ENCODE results near the gene CAMTA1.

Gene CAMTA1

DNA sequence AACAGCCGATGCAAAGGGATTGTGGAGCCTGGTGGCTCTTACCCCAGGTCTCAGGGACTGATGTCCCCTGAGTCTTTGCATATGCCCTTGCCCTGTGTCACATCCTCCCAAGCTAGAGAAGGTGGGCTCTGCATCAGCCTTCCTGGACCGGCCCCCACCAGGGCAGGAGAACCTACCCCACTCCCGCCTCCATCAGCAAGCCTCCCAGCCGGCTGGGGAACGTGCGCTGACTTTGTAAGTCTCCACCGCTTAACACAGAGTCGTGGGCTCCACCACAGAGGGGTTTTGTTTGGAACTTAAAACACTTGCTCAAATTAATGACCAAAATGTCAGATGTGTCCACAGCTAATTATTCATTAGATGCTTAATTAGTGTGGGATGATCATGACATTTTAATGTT is 730.6 kb downstream of the CAMTA1 start:
- ChIA-PET CTCF (interaction anchor here (0.6 kb wide), 1 partner anchor 1945 kb away, joined by 3 read pairs; no protein-coding TSS in a partner anchor), POLR2A (ENCODE audit: low non-redundant PET) (no interaction called here)
- no peak for DNase-seq (ENCODE audit: low spot score)
- TF ChIP-seq, protein P1, sequence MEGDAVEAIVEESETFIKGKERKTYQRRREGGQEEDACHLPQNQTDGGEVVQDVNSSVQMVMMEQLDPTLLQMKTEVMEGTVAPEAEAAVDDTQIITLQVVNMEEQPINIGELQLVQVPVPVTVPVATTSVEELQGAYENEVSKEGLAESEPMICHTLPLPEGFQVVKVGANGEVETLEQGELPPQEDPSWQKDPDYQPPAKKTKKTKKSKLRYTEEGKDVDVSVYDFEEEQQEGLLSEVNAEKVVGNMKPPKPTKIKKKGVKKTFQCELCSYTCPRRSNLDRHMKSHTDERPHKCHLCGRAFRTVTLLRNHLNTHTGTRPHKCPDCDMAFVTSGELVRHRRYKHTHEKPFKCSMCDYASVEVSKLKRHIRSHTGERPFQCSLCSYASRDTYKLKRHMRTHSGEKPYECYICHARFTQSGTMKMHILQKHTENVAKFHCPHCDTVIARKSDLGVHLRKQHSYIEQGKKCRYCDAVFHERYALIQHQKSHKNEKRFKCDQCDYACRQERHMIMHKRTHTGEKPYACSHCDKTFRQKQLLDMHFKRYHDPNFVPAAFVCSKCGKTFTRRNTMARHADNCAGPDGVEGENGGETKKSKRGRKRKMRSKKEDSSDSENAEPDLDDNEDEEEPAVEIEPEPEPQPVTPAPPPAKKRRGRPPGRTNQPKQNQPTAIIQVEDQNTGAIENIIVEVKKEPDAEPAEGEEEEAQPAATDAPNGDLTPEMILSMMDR (conservative IDR thresholded peaks at IDR 0.05; ENCODE audit: low read depth): no peak
- no peak overlapping the region for H3K27ac ChIP-seq

DNA sequence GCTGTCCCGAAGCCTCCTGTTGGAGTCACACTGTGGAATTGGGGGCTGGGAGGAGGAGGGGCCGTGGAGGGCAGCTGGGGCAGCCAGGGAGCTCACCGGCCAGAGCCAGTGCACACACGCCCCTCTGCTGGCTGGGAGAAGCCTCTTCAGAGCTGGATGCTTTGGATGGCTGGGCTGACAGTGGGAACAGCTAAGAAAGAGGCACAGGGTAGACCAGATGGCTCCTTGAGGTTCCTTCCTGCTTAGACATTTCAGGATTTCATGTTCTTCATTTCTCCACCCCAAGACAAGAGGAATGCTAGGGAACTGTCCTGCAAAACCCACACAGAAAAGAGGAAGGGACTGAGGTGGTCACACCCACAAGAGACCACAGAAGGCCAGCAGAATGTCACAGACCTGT is 731.1 kb downstream of the CAMTA1 start:
- no peak overlapping the region for H3K27ac ChIP-seq
- no peak for DNase-seq (ENCODE audit: low spot score)
- TF ChIP-seq, protein P1 (conservative IDR thresholded peaks at IDR 0.05; ENCODE audit: low read depth): no peak
- ChIA-PET CTCF (no interaction called here), POLR2A (ENCODE audit: low non-redundant PET) (no interaction called here)

DNA sequence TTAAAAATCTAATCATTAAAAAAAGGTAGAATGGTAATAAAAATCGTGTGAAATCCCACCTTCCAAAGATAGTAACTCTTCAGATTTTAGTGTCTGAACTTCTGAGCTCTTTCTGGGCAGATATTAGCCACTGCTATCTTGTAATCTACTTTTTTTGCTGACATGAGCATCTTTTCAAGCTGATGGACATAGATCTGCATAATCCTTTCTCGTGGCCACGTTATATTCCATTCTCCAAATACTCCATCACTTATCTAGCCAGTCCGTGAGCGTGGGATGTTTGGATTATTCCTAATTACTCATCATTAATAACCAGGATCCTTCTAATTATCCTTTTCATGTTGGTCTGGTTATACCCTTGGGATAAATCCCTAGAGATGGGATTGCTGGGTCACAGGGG is 731.7 kb downstream of the CAMTA1 start:
- no peak for DNase-seq (ENCODE audit: low spot score)
- TF ChIP-seq, protein P1 (conservative IDR thresholded peaks at IDR 0.05; ENCODE audit: low read depth): no peak
- no peak overlapping the region for H3K27ac ChIP-seq
- POLR2A ChIA-PET (ENCODE audit: low non-redundant PET): no interaction called here
- CTCF ChIA-PET: no interaction called here

DNA sequence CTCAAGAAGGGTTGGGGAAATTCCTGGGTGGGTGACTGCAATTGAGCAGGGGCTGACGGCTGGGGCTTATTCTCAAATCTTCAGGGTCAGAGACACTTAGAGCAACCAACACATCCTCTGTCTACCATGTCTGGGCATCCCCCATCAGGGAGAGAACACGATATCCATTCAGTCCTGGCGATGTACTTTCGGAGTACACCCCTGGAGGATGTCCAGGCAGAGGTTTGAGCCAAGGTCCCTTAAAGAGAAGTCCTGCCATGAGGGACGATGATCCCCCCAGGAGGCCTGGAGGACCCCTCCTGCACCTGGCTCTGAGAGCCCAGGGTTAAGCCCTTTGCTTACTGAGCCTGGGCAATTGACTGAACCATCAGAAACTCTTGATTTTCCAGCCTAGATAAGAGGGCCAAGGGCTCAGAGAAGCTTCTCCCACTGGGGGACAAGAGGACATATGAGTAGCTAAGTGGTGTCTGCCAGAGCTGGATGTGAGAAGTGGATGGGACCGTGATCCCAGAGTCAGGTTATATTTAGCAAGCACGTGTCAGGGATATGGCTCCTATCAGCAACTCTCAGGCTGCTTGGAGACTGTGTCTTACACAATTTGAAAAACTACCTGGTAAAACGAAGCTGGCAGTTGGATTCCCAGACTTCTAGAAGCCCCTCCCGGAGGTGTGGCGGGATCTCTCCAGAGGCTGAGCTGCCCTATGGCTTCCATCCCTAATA is 732.5 kb downstream of the CAMTA1 start:
- TF ChIP-seq, protein P1 (conservative IDR thresholded peaks at IDR 0.05; ENCODE audit: low read depth): no peak
- no peak for DNase-seq (ENCODE audit: low spot score)
- ChIA-PET CTCF (no interaction called here), POLR2A (ENCODE audit: low non-redundant PET) (no interaction called here)
- no peak overlapping the region for H3K27ac ChIP-seq

DNA sequence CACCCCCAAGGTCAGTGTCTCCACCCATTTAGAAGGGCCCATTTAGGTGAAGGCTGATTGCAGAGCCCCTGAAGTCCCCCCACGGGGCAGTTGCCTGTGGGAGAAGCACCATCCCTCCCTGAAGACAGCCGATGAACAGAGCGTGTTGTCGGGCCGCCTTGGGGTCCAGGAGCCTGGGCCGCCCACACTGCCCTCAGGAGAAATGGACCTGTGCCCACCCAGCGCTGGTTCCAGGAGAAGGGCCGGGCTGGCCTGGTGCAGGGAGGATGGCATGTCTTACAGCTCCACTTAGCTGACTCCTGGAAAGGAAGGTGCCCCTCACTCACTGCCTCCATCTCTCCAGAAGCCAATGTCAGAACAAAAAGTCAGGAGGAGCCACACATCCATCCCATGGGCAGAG is 733.2 kb downstream of the CAMTA1 start:
- TF ChIP-seq, protein P1 (conservative IDR thresholded peaks at IDR 0.05; ENCODE audit: low read depth): no peak
- no peak overlapping the region for H3K27ac ChIP-seq
- CTCF ChIA-PET: no interaction called here
- POLR2A ChIA-PET (ENCODE audit: low non-redundant PET): no interaction called here
- DNase-seq (ENCODE audit: low spot score): no peak

DNA sequence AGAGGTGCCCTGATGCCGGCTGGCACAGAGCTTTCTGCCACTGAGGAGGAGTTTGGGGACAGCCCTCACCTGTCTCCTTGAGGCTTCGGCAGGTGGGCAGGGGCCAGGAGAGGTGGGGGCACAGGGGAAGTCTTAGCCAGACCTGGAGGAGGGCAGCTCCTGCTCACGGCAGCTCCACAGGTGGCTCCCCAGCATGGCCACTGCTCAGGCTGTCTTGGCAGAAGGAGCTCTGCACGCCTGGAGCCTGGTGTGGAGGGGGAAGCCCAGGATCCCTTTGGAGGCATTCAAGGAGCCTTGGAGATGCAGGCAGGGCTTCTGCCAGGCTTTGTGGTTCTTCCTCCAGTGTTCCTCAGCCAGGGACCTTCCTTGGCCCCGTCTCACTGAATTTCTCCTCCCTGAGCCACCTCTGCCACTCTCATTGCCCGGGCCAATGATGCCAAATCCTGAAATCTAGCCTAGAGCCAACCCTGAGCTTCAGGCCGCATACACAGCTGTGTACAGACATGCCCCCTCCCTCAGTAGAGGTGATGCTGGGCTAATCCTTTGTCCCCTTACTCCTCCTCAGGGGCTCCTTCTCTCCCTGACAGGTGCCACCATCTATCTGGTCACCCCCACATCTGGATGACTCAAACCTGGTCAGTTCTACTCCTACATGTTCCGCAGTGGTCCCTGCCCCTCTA is 734.1 kb downstream of the CAMTA1 start:
- CTCF ChIA-PET: interaction anchor here (0.5 to 0.7 kb wide), 2 partner anchors 16 to 638 kb away, joined by 3 read pairs; no protein-coding TSS in a partner anchor
- POLR2A ChIA-PET (ENCODE audit: low non-redundant PET): no interaction called here
- H3K27ac ChIP-seq: no peak overlapping the region

More for the DNA sequence above, 734.1 kb downstream of the CAMTA1 start:
- TF ChIP-seq, protein P1 (conservative IDR thresholded peaks at IDR 0.05; ENCODE audit: low read depth): no peak
- DNase-seq (ENCODE audit: low spot score): no peak
